ENCODE measurements around the gene PYGO2. TPM values are rescaled to one million over a fixed set of nuclear protein-coding genes. Genes with fewer than 3 reads are reported as not detected.
"Not testable (repeated sequence)": the region's sequence is repeated elsewhere in the genome, so short reads cannot be mapped to it uniquely, and the experiment has no call there.

PYGO2 gene
- total and polyA plus RNA-seq, 7 experiments from 2014 or later, result 33.0 to 69.5 (median 46.2) TPM

DNA sequence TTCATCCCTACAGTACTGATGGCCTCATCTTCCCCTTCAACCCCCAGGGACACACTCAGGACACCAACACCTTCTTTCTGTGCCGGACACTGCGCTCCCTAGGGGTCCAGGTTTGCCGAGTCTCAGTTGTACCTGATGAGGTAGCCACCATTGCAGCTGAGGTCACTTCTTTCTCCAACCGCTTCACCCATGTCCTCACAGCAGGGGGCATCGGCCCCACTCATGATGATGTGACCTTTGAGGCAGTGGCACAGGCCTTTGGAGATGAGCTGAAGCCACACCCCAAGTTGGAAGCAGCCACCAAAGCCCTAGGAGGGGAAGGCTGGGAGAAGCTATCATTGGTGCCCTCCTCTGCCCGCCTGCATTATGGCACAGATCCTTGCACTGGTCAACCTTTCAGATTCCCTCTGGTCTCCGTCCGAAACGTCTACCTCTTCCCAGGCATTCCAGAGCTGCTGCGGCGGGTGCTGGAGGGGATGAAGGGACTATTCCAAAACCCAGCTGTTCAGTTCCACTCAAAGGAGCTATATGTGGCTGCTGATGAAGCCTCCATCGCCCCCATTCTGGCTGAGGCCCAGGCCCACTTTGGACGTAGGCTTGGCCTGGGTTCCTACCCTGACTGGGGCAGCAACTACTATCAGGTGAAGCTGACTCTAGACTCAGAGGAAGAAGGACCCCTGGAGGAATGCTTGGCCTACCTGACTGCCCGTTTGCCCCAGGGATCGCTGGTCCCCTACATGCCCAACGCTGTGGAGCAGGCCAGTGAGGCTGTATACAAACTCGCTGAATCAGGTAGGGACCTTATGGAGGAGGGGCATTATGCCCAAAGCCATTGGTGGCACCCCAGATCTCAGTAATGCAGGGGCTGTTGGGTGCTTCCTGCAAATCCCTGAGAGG, 26.7 kb upstream of the PYGO2 start:
- DNase-seq (no peak), ATAC-seq (no peak)
- Mint-ChIP-seq H3K27ac (no peak overlapping the region), H3K4me1 (peaks cover 13 to 26% (median 18%) of the 10 kb centered on the region in 7 donors), H3K36me3 (peaks cover 0 to 20% (median 10%) of the 10 kb centered on the region in 5 donors), H3K9me3 (no peaks in the 10 kb centered on the region), H3K27me3 (no peaks in the 10 kb centered on the region), H3K4me3 (no peak overlapping the region)
- CTCF ChIA-PET, result interaction anchor here (1.3 to 1.6 kb wide), 2 partner anchors 28 to 318 kb away, joined by 4 to 12 read pairs; no protein-coding TSS in a partner anchor
- H3K4me3 ChIP-seq (ENCODE audit: low read length), result no peak overlapping the region
- peaks cover 3 to 44% (median 10%) of the 10 kb centered on the region in 3 experiments for H3K36me3 ChIP-seq (ENCODE audit: control insufficient read depth in 2 of 3, insufficient read depth in 3 of 3, low read length in 3 of 3)
- H3K27ac ChIP-seq (ENCODE audit: low read depth, low read length), result no peak overlapping the region
- POLR2A ChIA-PET, result interaction anchor here (0.7 to 2.0 kb wide), 9 partner anchors 8 to 29 kb away, joined by 3 to 8 read pairs (median 4); partner anchors contain the start of genes CKS1B and PYGO2
- intact Hi-C loops (cut with micrococcal nuclease), result loop anchor here in 1 of 2 donors (1.0 kb wide), 1 partner anchor 29 kb away; no protein-coding TSS in a partner anchor
- no peaks in the 10 kb centered on the region for H3K9me3 ChIP-seq (ENCODE audit: control insufficient read depth in 2 of 3, low read length in 3 of 3)
- H3K4me1 ChIP-seq (ENCODE audit: control insufficient read depth in 2 of 2, insufficient read depth in 2 of 2, low read length in 2 of 2), result peaks cover 13 to 14% of the 10 kb centered on the region in 2 donors
- no peaks in the 10 kb centered on the region for H3K27me3 ChIP-seq (ENCODE audit: control insufficient read depth in 2 of 2, insufficient read depth in 2 of 2, low read length in 2 of 2)

DNA sequence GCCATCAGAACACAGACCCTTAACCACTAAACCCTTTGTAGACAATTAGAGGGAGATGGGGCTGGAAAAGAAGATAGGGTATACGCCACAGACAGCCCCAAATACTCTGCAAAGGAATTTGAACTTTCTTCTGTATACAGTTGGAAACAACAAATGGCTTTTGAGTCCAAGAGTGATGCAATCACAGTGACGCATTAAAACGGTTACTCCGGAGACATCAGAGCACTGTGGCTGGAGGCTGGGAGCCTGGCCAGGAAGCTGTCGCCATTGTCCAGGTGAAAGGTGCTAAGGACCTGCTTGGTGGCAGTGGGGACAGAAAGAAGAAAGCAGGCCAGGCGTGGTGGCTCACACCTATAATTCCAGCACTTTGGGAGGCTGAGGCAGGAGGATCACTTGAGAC, 25.7 kb upstream of the PYGO2 start:
- no peak for ATAC-seq
- no peak for DNase-seq
- ChIA-PET POLR2A (interaction anchor here (0.7 to 2.0 kb wide), 6 partner anchors 9 to 30 kb away, joined by 3 to 8 read pairs (median 4); partner anchors contain the start of genes CKS1B and PYGO2), CTCF (interaction anchor here (1.1 to 1.8 kb wide), 3 partner anchors 12 to 317 kb away, joined by 4 to 8 read pairs (median 4); no protein-coding TSS in a partner anchor)
- Mint-ChIP-seq H3K4me3 (no peak overlapping the region), H3K9me3 (no peaks in the 10 kb centered on the region), H3K27me3 (no peaks in the 10 kb centered on the region), H3K27ac (no peak overlapping the region), H3K4me1 (peaks cover 13 to 26% (median 18%) of the 10 kb centered on the region in 7 donors), H3K36me3 (peaks cover 0 to 14% (median 10%) of the 10 kb centered on the region in 5 donors)
- H3K27me3 ChIP-seq (ENCODE audit: control insufficient read depth in 2 of 2, insufficient read depth in 2 of 2, low read length in 2 of 2), result no peaks in the 10 kb centered on the region
- H3K36me3 ChIP-seq (ENCODE audit: control insufficient read depth in 2 of 3, insufficient read depth in 3 of 3, low read length in 3 of 3), result peaks cover 3 to 38% (median 10%) of the 10 kb centered on the region in 3 experiments
- no peaks in the 10 kb centered on the region for H3K9me3 ChIP-seq (ENCODE audit: control insufficient read depth in 2 of 3, low read length in 3 of 3)
- intact Hi-C loops (cut with micrococcal nuclease), result no loop called here
- no peak overlapping the region for H3K4me3 ChIP-seq (ENCODE audit: low read length)
- H3K4me1 ChIP-seq (ENCODE audit: control insufficient read depth in 2 of 2, insufficient read depth in 2 of 2, low read length in 2 of 2), result peaks cover 18 to 19% of the 10 kb centered on the region in 2 donors
- H3K27ac ChIP-seq (ENCODE audit: low read depth, low read length), result no peak overlapping the region

DNA sequence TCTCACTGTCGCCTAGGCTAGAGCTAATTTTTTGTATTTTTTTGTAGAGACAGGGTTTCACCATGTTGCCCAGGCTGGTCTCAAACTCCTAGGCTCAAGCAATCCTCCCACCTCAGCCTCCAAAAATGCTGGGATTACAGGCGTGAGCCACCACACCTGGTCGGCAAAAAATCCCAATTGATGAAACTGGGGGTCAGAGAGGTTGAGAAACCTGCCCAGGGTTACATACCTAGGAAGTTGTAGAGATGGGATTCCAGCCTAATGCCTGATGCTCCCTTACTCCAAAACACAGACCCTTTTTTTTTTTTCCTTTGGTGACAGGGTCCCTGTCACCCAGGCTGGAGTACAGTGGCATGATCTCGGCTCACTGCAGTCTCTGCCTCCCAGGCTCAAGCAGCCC, 25.2 kb upstream of the PYGO2 start:
- peaks cover 18 to 20% of the 10 kb centered on the region in 2 donors for H3K4me1 ChIP-seq (ENCODE audit: control insufficient read depth in 2 of 2, insufficient read depth in 2 of 2, low read length in 2 of 2)
- intact Hi-C loops (cut with micrococcal nuclease); H3K9me3 ChIP-seq (ENCODE audit: control insufficient read depth in 2 of 3, low read length in 3 of 3); H3K27me3 ChIP-seq (ENCODE audit: control insufficient read depth in 2 of 2, insufficient read depth in 2 of 2, low read length in 2 of 2); H3K4me3 Mint-ChIP-seq; H3K27ac Mint-ChIP-seq; DNase-seq; H3K4me3 ChIP-seq (ENCODE audit: low read length); ATAC-seq; H3K27me3 Mint-ChIP-seq; H3K27ac ChIP-seq (ENCODE audit: low read depth, low read length); H3K9me3 Mint-ChIP-seq: not testable (repeated sequence)
- CTCF ChIA-PET, result interaction anchor here (0.8 to 1.8 kb wide), 3 partner anchors 13 to 897 kb away, joined by 3 to 8 read pairs (median 4); no protein-coding TSS in a partner anchor
- Mint-ChIP-seq H3K4me1 (peaks cover 13 to 26% (median 18%) of the 10 kb centered on the region in 7 donors), H3K36me3 (peaks cover 0 to 14% (median 10%) of the 10 kb centered on the region in 5 donors)
- peaks cover 3 to 38% (median 10%) of the 10 kb centered on the region in 3 experiments for H3K36me3 ChIP-seq (ENCODE audit: control insufficient read depth in 2 of 3, insufficient read depth in 3 of 3, low read length in 3 of 3)
- POLR2A ChIA-PET, result interaction anchor here (1.7 to 2.0 kb wide), 3 partner anchors 10 to 26 kb away, joined by 4 to 8 read pairs (median 5); partner anchors contain the start of gene CKS1B

DNA sequence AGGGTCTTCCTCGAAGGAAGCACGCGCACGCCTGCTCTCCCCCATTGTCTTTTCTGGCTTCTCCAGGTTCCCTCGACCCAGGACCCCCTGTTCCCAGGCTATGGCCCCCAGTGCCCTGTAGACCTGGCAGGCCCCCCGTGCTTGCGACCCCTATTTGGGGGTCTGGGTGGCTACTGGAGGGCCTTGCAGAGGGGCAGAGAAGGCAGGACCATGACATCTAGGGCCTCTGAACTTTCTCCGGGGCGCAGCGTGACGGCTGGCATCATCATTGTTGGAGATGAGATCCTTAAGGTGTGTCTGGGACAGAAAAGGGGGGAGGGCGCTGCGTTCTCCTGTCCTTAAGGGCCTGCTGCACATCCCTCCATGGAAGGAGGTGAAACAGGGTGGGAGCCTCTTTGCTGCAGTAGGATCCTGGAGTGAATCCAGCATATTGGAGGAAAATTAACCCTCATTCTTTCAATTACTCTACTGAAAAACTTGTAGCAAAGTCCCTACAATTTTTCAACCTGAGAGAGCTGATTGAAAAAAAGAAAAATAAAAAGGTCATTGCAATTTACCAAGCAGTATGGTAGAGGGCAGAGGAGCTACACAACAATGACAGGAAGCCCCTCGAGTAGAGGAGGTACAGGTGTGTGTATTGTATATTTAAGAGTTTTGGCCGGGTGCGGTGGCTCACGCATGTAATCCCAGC, 22.3 kb upstream of the PYGO2 start:
- no peak for ATAC-seq
- H3K36me3 Mint-ChIP-seq, result peaks cover 0 to 18% (median 4%) of the 10 kb centered on the region in 5 donors
- intact Hi-C loops (cut with micrococcal nuclease), result loop anchor here (1.0 to 5.0 kb wide), 10 partner anchors 10 to 763 kb away; partner anchors contain the start of genes CKS1B (in 2 of the 2), PBXIP1 (in 1 of the 2), PYGO2 (in 1 of the 2) and ZBTB7B (in 1 of the 2)
- Histone ChIP-seq H3K4me1 (ENCODE audit: control insufficient read depth in 2 of 2, insufficient read depth in 2 of 2, low read length in 2 of 2) (peaks cover 15 to 16% of the 10 kb centered on the region in 2 donors), H3K27me3 (ENCODE audit: control insufficient read depth in 2 of 2, insufficient read depth in 2 of 2, low read length in 2 of 2) (no peaks in the 10 kb centered on the region), H3K36me3 (ENCODE audit: control insufficient read depth in 2 of 3, insufficient read depth in 3 of 3, low read length in 3 of 3) (peaks cover 3 to 22% (median 7%) of the 10 kb centered on the region in 3 experiments), H3K4me3 (ENCODE audit: low read length) (peak overlapping the region; percentile 64), H3K27ac (ENCODE audit: low read depth, low read length) (peak overlapping the region; percentile 77), H3K9me3 (ENCODE audit: control insufficient read depth in 2 of 3, low read length in 3 of 3) (no peaks in the 10 kb centered on the region)
- H3K27me3 Mint-ChIP-seq, result no peaks in the 10 kb centered on the region
- peaks cover 2 to 25% (median 11%) of the 10 kb centered on the region in 7 donors for H3K4me1 Mint-ChIP-seq
- ChIA-PET CTCF (interaction anchor here (0.7 to 2.9 kb wide), 13 partner anchors 11 to 803 kb away, joined by 3 to 18 read pairs (median 4); partner anchors contain the start of genes PMVK, PYGO2 and SHC1), POLR2A (interaction anchor here (0.7 to 3.6 kb wide), 22 partner anchors 10 to 189 kb away, joined by 3 to 30 read pairs (median 7); partner anchors contain the start of genes ADAM15, CKS1B, KRTCAP2 and LENEP)
- H3K27ac Mint-ChIP-seq, result peak overlapping the region in 2 of 9 donors; percentile 38 to 55
- no peak for DNase-seq
- H3K4me3 Mint-ChIP-seq, result no peak overlapping the region
- H3K9me3 Mint-ChIP-seq, result no peaks in the 10 kb centered on the region

GRCh38 chr1:154982897-154983648, 21.5 kb upstream of the PYGO2 start, which contains the start of gene FLAD1:
TSS of gene FLAD1 (plus strand) at chr1:154983344. CDS start at chr1:154983695, 351 bp downstream.
- DNase-seq, result peak; percentile 71 to 98 (median 95)
- Mint-ChIP-seq H3K4me1 (peaks cover 0 to 24% (median 4%) of the 10 kb centered on the region in 7 donors), H3K36me3 (peaks cover 0 to 14% (median 0%) of the 10 kb centered on the region in 5 donors), H3K27ac (peak within 1 kb of the TSS in 3 of 9 donors; percentile 38 to 55 (median 41)), H3K9me3 (no peaks in the 10 kb centered on the region), H3K27me3 (no peaks in the 10 kb centered on the region), H3K4me3 (no peak within 1 kb of the TSS)
- peaks cover 12 to 13% of the 10 kb centered on the region in 2 donors for H3K4me1 ChIP-seq (ENCODE audit: control insufficient read depth in 2 of 2, insufficient read depth in 2 of 2, low read length in 2 of 2)
- no peaks in the 10 kb centered on the region for H3K9me3 ChIP-seq (ENCODE audit: control insufficient read depth in 2 of 3, low read length in 3 of 3)
- ATAC-seq, result peak; percentile 99
- no peaks in the 10 kb centered on the region for H3K27me3 ChIP-seq (ENCODE audit: control insufficient read depth in 2 of 2, insufficient read depth in 2 of 2, low read length in 2 of 2)
- H3K36me3 ChIP-seq (ENCODE audit: control insufficient read depth in 2 of 3, insufficient read depth in 3 of 3, low read length in 3 of 3), result peaks cover 0 to 13% (median under 1%) of the 10 kb centered on the region in 3 experiments
- H3K4me3 ChIP-seq (ENCODE audit: low read length), result peak within 1 kb of the TSS; percentile 64
- intact Hi-C loops (cut with micrococcal nuclease), result loop anchor here (1.0 to 5.0 kb wide), 10 partner anchors 9 to 764 kb away; partner anchors contain the start of genes CKS1B (in 2 of the 2), PBXIP1 (in 1 of the 2), PYGO2 (in 1 of the 2) and ZBTB7B (in 1 of the 2)
- ChIA-PET POLR2A (interaction anchor here (0.6 to 3.6 kb wide), 21 partner anchors 9 to 540 kb away, joined by 3 to 30 read pairs (median 8); partner anchors contain the start of genes ADAM15, CKS1B, KRTCAP2 and LENEP), CTCF (interaction anchor here (0.8 to 3.1 kb wide), 13 partner anchors 11 to 802 kb away, joined by 3 to 18 read pairs (median 4); partner anchors contain the start of genes PMVK, PYGO2 and SHC1)
- H3K27ac ChIP-seq (ENCODE audit: low read depth, low read length), result peak within 1 kb of the TSS; percentile 77

All from naive thymus-derived CD4-positive, alpha-beta T cell (primary cell).